Kasumi-1 (cell line): ENCODE data around the gene HOXB1.
A peak's percentile ranks its signal among the peaks of the same experiment; 100 is the strongest.
"Not testable (repeated sequence)": the region's sequence is repeated elsewhere in the genome, so short reads cannot be mapped to it uniquely, and the experiment has no call there.

Experiments used
- DNase-seq, 2 experiments: peaks; one replicate each; lab custom pipeline; 2025; lab: John Stamatoyannopoulos, UW

Gene HOXB1

GRCh38 chr17:48519427-48519826 lies 11.4 kb downstream of the HOXB1 start:
- DNase-seq: no peak

GRCh38 chr17:48517478-48517877 lies 13.3 kb downstream of the HOXB1 start:
- DNase-seq: no peak

GRCh38 chr17:48515925-48516900 lies 14.6 kb downstream of the HOXB1 start:
- DNase-seq: no peak

GRCh38 chr17:48514477-48514876 lies 16.3 kb downstream of the HOXB1 start:
- DNase-seq: no peak

- DNase-seq: no peak
These were observed 16.9 kb downstream of the HOXB1 start for GRCh38 chr17:48513666-48514455.

GRCh38 chr17:48513097-48513496 lies 17.7 kb downstream of the HOXB1 start:
- no peak for DNase-seq

GRCh38 chr17:48510761-48511604 lies 19.8 kb downstream of the HOXB1 start:
- no peak for DNase-seq

GRCh38 chr17:48510381-48510760 lies 20.4 kb downstream of the HOXB1 start:
- DNase-seq: no peak

GRCh38 chr17:48509708-48510107 lies 21.1 kb downstream of the HOXB1 start:
- not testable (repeated sequence) for DNase-seq

- DNase-seq: no peak
These were observed 24.6 kb downstream of the HOXB1 start for GRCh38 chr17:48506246-48506645.

- DNase-seq: peak; percentile 22 to 32
These were observed 25.0 kb downstream of the HOXB1 start for GRCh38 chr17:48505788-48506187.

- DNase-seq: no peak
These were observed 25.9 kb downstream of the HOXB1 start for GRCh38 chr17:48504953-48505352.

- DNase-seq: no peak
These were observed 27.1 kb downstream of the HOXB1 start for GRCh38 chr17:48503747-48504146.

- DNase-seq: no peak
These were observed 27.9 kb downstream of the HOXB1 start for GRCh38 chr17:48502901-48503300.

GRCh38 chr17:48502312-48502711 lies 28.5 kb downstream of the HOXB1 start:
- DNase-seq: no peak

GRCh38 chr17:48500435-48501426 lies 30.1 kb downstream of the HOXB1 start:
- DNase-seq: no peak

GRCh38 chr17:48499735-48500434 lies 30.9 kb downstream of the HOXB1 start:
- no peak for DNase-seq

- no peak for DNase-seq
These were observed 31.6 kb downstream of the HOXB1 start for GRCh38 chr17:48499248-48499647.

- no peak for DNase-seq
These were observed 32.5 kb downstream of the HOXB1 start for GRCh38 chr17:48498164-48498850.

- DNase-seq: no peak
These were observed 33.7 kb downstream of the HOXB1 start for GRCh38 chr17:48497103-48497502.
